HG03558 (cell line): Measurements from ENCODE around the gene MRPL41.
"Not testable (repeated sequence)": the region's sequence is repeated elsewhere in the genome, so short reads cannot be mapped to it uniquely, and the experiment has no call there.

Source experiments
- ATAC-seq: cut with Tn5 transposase; IDR thresholded peaks from one replicate; pipeline ENCODE4 v1.9.1; 2021; ENCODE audit warnings: moderate number of reproducible peaks; ENCODE audit not compliant: unreplicated experiment; ENCODE audit errors: extremely low read depth

MRPL41 gene

GRCh38 chr9:137520614-137521404 is 30.9 kb upstream of the MRPL41 start:
- ATAC-seq = no peak

DNA sequence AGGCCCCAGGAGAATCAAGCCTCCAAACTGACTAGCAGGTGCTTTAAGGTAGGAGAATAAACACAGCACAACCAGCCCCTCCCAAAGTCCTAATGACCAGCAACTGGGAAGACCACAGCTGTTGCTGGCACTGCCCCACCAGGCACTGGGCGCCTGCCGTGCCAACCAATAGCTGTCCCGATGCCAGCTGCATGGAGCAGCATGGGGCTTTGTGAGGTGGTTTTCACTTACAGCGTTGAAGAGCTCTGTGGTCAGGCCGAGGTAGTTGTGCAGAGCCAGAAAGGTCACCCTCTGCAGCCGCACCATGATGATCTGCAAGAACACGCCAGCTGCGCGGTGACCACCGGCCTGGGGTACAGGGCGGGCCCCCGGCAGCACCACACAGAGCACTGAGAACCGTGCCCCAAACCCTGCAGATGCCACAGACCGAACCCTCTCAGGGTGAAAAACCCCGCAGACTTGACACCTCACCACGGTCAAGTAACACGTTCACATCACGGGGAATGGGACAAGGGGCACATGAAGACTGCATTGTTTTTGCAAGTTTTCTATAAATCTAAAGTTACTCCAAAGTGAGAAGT is 30.2 kb upstream of the MRPL41 start:
- no peak for ATAC-seq

DNA sequence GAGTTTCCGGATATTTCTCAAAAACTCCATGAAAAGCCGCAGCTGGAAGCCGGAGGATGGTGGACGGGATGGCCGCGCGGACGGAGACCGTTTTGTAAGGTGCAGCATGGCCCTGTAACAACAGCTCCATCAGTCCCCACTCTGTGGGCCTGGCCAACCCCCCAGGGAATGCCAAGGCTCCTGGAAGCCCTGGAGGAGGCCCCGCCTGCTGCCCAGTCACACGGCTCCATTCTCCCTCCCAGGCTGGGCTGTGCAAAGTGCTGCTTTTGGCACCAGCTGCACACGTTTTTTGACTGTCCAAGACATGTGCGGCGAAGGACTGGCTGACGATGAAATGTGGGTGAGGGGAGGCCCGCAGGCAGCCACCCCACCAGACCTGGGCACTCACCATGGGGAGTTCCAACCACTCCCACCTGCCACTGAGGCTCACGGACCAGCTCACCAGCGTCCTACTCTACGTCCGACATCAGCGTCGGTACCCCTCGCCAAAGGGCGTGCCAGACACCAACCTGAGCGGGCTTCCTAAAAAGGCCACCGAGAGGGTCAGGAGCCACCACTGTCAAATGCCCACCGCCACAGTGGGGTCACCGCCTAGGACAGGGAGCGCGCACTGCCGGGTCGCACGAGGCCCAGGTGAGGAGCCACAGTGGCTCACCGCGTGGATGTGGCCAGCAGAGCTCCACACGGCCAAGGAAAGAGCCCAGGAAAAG is 28.8 kb upstream of the MRPL41 start:
- no peak for ATAC-seq

GRCh38 chr9:137524161-137524980 is 27.3 kb upstream of the MRPL41 start:
- no peak for ATAC-seq

GRCh38 chr9:137524981-137525317 is 26.7 kb upstream of the MRPL41 start:
- ATAC-seq = no peak

GRCh38 chr9:137530331-137530730 is 21.3 kb upstream of the MRPL41 start:
- ATAC-seq = no peak

DNA sequence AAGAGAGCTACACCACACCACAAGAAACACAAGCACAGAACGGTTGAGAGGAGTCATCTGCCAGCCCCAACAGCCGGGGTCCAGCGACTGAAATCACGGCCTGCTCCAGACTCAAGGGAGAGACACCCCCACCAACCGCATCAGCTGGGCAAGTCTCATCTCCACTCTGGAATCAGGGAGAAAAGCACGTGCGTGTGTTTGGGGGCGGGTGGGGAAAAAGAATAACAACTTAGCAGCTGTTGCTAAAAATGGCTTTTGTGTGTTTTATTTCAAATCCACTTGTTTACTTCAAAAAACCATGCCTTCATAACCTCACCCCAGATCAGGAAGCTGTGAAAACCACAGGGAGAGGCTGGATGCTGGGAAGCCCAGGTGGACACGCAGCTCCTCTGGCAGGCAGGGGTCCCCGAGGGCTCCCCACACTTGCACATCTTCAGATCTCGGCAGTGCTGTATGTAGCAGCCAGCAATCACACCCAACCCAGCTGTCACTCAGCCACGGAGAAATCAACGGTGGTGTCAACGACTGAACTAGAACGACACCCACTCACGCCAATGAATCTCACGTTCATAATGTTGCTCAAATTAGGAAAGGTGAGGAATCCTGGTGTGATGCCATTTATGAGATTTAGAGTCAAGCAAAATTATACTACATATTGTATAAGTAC is 20.4 kb upstream of the MRPL41 start:
- no peak for ATAC-seq

GRCh38 chr9:137532891-137533468 is 18.7 kb upstream of the MRPL41 start:
- not testable (repeated sequence) for ATAC-seq

DNA sequence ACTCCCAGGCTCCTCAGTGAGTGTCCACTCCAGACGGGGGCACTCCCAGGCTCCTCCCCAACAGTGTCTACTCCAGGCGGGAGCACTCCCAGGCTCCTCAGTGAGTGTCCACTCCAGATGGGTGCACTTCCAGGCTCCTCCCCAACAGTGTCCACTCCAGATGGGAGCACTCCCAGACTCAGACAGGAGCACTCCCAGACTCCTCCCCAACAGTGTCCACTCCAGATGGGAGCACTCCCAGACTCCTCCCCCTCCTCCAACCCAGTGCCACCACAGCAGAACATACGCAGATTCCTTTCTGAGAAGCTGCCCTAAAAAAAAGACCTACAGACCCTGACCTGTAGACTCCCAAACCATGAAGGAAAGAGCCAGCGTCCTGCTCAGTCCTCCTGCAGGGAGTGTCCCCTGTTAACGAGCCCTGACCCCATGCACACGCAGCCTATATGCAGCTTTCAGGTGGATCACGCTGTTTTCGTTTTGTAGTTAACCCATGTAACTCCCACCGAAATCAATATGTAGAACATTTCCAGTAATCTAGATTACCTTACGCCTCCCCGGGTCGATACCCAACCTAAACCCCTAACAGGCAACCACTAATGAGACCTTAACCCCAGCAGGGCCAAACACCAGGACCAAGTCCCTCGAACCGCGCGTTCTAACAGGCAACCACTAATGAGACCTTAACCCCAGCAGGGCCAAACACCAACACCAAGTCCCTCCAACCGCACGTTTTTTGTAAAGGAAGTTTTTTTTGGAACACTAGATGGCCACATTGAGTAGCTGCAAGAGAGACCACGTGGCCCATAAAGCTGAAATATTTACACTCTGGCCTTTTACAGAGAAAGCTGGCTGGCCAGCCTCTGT is 17.2 kb upstream of the MRPL41 start:
- ATAC-seq = no peak

GRCh38 chr9:137535120-137535428 is 16.6 kb upstream of the MRPL41 start:
- no peak for ATAC-seq

DNA sequence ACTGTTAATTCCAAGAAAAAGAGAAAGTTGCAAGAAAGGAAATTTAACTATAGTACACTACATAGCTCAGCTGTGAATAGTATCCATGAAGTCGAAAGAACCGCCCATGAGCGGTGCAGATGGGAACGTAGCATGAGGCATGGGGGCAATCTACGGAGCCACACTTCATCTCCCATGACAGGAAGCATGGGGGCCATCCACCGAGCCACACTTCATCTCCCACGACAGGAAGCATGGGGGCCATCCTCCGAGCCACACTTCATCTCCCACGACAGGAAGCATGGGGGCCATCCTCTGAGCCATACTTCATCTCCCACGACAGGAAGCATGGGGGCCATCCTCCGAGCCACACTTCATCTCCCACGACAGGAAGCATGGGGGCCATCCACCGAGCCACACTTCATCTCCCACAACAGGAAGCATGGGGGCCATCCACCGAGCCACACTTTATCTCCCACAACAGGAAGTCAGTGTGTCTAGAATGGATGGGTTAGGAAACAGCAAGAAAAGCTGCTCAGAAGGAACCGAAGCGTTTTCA is 15.0 kb upstream of the MRPL41 start:
- ATAC-seq = not testable (repeated sequence)

GRCh38 chr9:137538058-137538457 is 13.6 kb upstream of the MRPL41 start:
- no peak for ATAC-seq

- ATAC-seq = no peak
Measured at GRCh38 chr9:137540536-137540935, 11.1 kb upstream of the MRPL41 start.

GRCh38 chr9:137542486-137542885 is 9.2 kb upstream of the MRPL41 start:
- ATAC-seq = no peak

DNA sequence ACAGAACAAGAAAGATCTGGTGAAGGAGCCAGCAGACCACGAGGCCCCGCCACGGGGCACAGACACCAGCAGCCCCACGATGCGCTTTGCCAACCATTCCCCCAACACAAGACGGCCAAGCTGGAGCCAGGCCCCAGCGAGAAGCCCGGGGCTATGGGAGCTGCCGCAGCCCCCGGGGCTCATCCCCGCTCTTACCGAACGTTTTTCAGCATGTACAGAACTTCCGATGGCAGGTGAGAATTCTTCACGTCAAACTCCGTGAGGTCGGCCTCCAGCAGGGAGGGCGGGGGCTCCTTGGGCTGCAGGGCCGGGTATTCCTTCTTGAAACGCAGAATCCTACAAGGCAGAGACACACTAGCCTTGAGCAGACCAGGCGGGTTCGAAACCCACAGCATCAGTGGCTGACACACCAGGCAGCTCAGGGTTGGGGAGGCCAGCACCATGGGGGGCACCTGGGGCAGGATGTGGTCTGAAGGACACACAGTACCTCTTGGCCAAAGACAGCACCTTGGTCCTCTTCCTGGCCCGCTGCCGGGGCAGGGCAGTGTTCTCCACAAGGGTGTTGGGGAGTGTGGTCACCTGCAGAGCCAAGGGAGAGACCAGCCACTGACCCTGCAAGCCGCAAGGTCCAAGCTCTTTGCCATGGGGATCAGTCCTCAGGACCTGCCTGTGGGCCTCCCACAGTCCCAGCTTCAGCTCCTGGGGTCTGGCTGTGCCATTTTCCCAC is 8.3 kb upstream of the MRPL41 start:
- no peak for ATAC-seq

GRCh38 chr9:137544176-137544760 is 7.4 kb upstream of the MRPL41 start:
- no peak for ATAC-seq

DNA sequence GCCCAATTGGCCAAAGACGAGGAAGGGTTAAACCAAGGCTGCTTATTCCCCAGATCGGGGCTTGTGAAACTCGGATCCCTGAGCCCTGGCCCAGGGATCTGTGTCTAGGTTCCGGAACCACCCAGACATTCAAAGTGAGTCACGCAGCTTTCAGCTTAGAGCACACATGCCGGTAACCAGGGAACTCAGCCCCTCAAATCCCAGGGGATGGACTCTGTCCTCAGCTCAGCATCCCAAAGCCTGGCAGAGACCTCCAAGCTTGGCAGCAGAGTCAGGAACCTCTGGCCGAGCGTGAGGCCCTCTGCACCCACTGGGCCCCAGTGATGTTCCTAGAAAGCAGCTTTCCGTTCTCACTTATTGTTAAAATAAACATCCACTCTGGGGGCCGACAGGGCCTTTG is 6.6 kb upstream of the MRPL41 start:
- no peak for ATAC-seq
